ENCODE results near the gene ZNF808. TPM values are rescaled to one million over a fixed set of nuclear protein-coding genes. Genes with fewer than 3 reads are reported as not detected.
A peak's percentile ranks its signal among the peaks of the same experiment; 100 is the strongest.

The ZNF808 gene
- total and polyA plus RNA-seq, 9 of the 15 experiments (the other 6 are each of a cell fraction or from before 2014, with no cell fraction given), result 3.1 to 20.1 (median 10.9) TPM

DNA sequence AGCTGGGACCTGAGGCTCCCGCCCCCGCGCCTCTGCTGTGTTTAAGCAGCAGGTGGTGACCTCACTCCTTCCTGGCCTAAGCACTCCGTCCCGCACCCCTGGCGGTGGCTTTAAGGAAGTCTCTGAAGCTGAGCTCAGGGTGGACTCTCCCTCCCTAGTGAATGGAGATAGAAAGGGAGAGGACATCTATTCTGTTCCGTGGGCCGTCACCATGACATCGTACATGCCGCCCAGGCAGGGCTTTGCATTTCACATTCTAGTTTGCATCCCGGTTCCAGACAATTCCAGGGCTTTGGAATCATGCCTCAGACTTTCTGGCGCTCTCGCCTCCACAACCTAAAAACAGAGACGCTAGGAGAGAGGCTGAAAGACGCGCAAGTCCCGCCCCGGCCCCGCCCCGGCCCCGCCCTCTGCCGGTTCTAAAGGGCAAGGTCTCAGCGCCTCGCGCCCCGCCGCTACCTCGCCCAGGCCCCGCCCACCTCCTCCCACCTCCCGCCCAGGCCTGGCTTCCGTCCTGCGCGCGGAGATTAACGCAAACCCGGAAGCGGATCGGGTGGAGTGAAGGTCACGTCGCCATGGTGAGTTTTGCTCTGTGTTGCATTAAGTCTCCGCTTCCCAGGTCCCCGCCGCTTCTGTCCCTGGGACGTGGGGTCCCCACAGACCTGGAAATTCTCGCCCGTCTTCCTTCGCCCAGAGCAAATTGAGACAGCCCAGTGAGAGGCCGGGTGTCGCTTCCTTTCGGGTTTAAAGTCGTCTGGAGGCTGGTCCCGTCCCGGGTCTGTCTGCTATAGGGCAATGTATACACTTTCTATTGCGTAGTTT is at the start of gene ZNF808 (continued):
- TF ChIP-seq, protein P1, sequence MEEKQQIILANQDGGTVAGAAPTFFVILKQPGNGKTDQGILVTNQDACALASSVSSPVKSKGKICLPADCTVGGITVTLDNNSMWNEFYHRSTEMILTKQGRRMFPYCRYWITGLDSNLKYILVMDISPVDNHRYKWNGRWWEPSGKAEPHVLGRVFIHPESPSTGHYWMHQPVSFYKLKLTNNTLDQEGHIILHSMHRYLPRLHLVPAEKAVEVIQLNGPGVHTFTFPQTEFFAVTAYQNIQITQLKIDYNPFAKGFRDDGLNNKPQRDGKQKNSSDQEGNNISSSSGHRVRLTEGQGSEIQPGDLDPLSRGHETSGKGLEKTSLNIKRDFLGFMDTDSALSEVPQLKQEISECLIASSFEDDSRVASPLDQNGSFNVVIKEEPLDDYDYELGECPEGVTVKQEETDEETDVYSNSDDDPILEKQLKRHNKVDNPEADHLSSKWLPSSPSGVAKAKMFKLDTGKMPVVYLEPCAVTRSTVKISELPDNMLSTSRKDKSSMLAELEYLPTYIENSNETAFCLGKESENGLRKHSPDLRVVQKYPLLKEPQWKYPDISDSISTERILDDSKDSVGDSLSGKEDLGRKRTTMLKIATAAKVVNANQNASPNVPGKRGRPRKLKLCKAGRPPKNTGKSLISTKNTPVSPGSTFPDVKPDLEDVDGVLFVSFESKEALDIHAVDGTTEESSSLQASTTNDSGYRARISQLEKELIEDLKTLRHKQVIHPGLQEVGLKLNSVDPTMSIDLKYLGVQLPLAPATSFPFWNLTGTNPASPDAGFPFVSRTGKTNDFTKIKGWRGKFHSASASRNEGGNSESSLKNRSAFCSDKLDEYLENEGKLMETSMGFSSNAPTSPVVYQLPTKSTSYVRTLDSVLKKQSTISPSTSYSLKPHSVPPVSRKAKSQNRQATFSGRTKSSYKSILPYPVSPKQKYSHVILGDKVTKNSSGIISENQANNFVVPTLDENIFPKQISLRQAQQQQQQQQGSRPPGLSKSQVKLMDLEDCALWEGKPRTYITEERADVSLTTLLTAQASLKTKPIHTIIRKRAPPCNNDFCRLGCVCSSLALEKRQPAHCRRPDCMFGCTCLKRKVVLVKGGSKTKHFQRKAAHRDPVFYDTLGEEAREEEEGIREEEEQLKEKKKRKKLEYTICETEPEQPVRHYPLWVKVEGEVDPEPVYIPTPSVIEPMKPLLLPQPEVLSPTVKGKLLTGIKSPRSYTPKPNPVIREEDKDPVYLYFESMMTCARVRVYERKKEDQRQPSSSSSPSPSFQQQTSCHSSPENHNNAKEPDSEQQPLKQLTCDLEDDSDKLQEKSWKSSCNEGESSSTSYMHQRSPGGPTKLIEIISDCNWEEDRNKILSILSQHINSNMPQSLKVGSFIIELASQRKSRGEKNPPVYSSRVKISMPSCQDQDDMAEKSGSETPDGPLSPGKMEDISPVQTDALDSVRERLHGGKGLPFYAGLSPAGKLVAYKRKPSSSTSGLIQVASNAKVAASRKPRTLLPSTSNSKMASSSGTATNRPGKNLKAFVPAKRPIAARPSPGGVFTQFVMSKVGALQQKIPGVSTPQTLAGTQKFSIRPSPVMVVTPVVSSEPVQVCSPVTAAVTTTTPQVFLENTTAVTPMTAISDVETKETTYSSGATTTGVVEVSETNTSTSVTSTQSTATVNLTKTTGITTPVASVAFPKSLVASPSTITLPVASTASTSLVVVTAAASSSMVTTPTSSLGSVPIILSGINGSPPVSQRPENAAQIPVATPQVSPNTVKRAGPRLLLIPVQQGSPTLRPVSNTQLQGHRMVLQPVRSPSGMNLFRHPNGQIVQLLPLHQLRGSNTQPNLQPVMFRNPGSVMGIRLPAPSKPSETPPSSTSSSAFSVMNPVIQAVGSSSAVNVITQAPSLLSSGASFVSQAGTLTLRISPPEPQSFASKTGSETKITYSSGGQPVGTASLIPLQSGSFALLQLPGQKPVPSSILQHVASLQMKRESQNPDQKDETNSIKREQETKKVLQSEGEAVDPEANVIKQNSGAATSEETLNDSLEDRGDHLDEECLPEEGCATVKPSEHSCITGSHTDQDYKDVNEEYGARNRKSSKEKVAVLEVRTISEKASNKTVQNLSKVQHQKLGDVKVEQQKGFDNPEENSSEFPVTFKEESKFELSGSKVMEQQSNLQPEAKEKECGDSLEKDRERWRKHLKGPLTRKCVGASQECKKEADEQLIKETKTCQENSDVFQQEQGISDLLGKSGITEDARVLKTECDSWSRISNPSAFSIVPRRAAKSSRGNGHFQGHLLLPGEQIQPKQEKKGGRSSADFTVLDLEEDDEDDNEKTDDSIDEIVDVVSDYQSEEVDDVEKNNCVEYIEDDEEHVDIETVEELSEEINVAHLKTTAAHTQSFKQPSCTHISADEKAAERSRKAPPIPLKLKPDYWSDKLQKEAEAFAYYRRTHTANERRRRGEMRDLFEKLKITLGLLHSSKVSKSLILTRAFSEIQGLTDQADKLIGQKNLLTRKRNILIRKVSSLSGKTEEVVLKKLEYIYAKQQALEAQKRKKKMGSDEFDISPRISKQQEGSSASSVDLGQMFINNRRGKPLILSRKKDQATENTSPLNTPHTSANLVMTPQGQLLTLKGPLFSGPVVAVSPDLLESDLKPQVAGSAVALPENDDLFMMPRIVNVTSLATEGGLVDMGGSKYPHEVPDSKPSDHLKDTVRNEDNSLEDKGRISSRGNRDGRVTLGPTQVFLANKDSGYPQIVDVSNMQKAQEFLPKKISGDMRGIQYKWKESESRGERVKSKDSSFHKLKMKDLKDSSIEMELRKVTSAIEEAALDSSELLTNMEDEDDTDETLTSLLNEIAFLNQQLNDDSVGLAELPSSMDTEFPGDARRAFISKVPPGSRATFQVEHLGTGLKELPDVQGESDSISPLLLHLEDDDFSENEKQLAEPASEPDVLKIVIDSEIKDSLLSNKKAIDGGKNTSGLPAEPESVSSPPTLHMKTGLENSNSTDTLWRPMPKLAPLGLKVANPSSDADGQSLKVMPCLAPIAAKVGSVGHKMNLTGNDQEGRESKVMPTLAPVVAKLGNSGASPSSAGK (IDR thresholded peaks at IDR 0.05), result no peak; the same call in 1 of the 2 replicates
- TF ChIP-seq CBFB (CRISPR knock-in tag; IDR thresholded peaks at IDR 0.05), result no peak
- peak in 1 of 2 experiments; percentile 40; a peak in 1 of 4 replicates for TF ChIP-seq SIN3A (IDR thresholded peaks at IDR 0.05; ENCODE audit: borderline replicate concordance in 2 of 2, control insufficient read depth in 1 of 2, low read depth in 2 of 2, low read length in 2 of 2)
- TF ChIP-seq MAFF (IDR thresholded peaks at IDR 0.05; ENCODE audit: low read length), result no peak
- no peak for TF ChIP-seq HIVEP1 (CRISPR knock-in tag; IDR thresholded peaks at IDR 0.05)
- TF ChIP-seq ZNF583 (CRISPR knock-in tag; IDR thresholded peaks at IDR 0.05), result no peak
- TF ChIP-seq, protein P2, sequence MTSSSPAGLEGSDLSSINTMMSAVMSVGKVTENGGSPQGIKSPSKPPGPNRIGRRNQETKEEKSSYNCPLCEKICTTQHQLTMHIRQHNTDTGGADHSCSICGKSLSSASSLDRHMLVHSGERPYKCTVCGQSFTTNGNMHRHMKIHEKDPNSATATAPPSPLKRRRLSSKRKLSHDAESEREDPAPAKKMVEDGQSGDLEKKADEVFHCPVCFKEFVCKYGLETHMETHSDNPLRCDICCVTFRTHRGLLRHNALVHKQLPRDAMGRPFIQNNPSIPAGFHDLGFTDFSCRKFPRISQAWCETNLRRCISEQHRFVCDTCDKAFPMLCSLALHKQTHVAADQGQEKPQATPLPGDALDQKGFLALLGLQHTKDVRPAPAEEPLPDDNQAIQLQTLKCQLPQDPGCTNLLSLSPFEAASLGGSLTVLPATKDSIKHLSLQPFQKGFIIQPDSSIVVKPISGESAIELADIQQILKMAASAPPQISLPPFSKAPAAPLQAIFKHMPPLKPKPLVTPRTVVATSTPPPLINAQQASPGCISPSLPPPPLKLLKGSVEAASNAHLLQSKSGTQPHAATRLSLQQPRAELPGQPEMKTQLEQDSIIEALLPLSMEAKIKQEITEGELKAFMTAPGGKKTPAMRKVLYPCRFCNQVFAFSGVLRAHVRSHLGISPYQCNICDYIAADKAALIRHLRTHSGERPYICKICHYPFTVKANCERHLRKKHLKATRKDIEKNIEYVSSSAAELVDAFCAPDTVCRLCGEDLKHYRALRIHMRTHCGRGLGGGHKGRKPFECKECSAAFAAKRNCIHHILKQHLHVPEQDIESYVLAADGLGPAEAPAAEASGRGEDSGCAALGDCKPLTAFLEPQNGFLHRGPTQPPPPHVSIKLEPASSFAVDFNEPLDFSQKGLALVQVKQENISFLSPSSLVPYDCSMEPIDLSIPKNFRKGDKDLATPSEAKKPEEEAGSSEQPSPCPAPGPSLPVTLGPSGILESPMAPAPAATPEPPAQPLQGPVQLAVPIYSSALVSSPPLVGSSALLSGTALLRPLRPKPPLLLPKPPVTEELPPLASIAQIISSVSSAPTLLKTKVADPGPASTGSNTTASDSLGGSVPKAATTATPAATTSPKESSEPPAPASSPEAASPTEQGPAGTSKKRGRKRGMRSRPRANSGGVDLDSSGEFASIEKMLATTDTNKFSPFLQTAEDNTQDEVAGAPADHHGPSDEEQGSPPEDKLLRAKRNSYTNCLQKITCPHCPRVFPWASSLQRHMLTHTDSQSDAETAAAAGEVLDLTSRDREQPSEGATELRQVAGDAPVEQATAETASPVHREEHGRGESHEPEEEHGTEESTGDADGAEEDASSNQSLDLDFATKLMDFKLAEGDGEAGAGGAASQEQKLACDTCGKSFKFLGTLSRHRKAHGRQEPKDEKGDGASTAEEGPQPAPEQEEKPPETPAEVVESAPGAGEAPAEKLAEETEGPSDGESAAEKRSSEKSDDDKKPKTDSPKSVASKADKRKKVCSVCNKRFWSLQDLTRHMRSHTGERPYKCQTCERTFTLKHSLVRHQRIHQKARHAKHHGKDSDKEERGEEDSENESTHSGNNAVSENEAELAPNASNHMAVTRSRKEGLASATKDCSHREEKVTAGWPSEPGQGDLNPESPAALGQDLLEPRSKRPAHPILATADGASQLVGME (CRISPR knock-in tag; IDR thresholded peaks at IDR 0.05), result no peak
